ENCODE data around the gene FGF18.

FGF18 gene

DNA sequence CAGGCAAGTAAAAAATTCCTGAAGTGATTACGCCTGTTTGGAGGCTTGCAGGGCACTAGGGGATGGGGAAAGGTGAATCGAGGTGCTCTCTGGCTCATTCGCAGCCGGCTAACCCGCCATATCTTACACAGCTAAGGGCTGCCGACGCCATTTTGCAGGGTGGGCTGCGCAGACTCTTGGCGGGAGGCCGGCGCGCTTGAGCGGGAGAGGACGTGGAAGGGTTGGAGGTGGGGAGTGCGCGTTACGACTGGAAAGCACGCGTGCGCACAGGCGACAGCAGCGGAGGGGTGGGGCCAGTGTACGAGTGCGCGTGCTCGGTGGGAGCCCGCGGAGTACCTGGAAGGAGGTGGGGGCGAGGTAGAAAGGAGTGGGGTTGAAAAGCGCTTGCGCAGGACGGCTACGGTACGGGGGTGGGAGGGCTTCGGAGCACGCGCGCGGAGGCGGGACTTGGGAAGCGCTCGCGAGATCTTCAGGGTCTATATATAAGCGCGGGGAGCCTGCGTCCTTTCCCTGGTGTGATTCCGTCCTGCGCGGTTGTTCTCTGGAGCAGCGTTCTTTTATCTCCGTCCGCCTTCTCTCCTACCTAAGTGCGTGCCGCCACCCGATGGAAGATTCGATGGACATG lies 32.0 kb upstream of the FGF18 start, which contains the start of gene NPM1 (continued):
- TF ChIP-seq ZIC2 (tag by site-specific recombination; IDR thresholded peaks at IDR 0.05) = peak; percentile 61; the same call in 1 of the 2 replicates
- TF ChIP-seq ZNF394 (tag by site-specific recombination; IDR thresholded peaks at IDR 0.05; ENCODE audit: borderline replicate concordance) = peak; percentile 99
- TF ChIP-seq, protein P1, sequence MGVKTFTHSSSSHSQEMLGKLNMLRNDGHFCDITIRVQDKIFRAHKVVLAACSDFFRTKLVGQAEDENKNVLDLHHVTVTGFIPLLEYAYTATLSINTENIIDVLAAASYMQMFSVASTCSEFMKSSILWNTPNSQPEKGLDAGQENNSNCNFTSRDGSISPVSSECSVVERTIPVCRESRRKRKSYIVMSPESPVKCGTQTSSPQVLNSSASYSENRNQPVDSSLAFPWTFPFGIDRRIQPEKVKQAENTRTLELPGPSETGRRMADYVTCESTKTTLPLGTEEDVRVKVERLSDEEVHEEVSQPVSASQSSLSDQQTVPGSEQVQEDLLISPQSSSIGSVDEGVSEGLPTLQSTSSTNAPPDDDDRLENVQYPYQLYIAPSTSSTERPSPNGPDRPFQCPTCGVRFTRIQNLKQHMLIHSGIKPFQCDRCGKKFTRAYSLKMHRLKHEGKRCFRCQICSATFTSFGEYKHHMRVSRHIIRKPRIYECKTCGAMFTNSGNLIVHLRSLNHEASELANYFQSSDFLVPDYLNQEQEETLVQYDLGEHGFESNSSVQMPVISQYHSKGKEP (tag by site-specific recombination; IDR thresholded peaks at IDR 0.05) = no peak
- peak; percentile 94 for TF ChIP-seq ZXDB (tag by site-specific recombination; IDR thresholded peaks at IDR 0.05)
- peak; percentile 33; the same call in 1 of the 2 replicates for TF ChIP-seq ZNF76 (tag by site-specific recombination; IDR thresholded peaks at IDR 0.05; ENCODE audit: borderline replicate concordance, low read depth)
- TF ChIP-seq ZEB2 (tag by site-specific recombination; IDR thresholded peaks at IDR 0.05) = peak; percentile 61; the same call in 1 of the 2 replicates
- TF ChIP-seq ZBTB17 (tag by site-specific recombination; IDR thresholded peaks at IDR 0.05) = peak; percentile 80
- TF ChIP-seq, protein P2, sequence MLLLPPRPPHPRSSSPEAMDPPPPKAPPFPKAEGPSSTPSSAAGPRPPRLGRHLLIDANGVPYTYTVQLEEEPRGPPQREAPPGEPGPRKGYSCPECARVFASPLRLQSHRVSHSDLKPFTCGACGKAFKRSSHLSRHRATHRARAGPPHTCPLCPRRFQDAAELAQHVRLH (tag by site-specific recombination; IDR thresholded peaks at IDR 0.05) = peak; percentile 72; the same call in 1 of the 2 replicates
- TF ChIP-seq IKZF3 (tag by site-specific recombination; IDR thresholded peaks at IDR 0.05) = peak; percentile 1; the same call in 1 of the 2 replicates
- no peak for TF ChIP-seq ZBTB8A (tag by site-specific recombination; IDR thresholded peaks at IDR 0.05)
- TF ChIP-seq, protein P3, sequence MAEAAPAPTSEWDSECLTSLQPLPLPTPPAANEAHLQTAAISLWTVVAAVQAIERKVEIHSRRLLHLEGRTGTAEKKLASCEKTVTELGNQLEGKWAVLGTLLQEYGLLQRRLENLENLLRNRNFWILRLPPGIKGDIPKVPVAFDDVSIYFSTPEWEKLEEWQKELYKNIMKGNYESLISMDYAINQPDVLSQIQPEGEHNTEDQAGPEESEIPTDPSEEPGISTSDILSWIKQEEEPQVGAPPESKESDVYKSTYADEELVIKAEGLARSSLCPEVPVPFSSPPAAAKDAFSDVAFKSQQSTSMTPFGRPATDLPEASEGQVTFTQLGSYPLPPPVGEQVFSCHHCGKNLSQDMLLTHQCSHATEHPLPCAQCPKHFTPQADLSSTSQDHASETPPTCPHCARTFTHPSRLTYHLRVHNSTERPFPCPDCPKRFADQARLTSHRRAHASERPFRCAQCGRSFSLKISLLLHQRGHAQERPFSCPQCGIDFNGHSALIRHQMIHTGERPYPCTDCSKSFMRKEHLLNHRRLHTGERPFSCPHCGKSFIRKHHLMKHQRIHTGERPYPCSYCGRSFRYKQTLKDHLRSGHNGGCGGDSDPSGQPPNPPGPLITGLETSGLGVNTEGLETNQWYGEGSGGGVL (tag by site-specific recombination; IDR thresholded peaks at IDR 0.05) = peak; percentile 93
- no peak; the same call in none of the 2 replicates for TF ChIP-seq ZFP37 (tag by site-specific recombination; IDR thresholded peaks at IDR 0.05)
- TF ChIP-seq, protein P4, sequence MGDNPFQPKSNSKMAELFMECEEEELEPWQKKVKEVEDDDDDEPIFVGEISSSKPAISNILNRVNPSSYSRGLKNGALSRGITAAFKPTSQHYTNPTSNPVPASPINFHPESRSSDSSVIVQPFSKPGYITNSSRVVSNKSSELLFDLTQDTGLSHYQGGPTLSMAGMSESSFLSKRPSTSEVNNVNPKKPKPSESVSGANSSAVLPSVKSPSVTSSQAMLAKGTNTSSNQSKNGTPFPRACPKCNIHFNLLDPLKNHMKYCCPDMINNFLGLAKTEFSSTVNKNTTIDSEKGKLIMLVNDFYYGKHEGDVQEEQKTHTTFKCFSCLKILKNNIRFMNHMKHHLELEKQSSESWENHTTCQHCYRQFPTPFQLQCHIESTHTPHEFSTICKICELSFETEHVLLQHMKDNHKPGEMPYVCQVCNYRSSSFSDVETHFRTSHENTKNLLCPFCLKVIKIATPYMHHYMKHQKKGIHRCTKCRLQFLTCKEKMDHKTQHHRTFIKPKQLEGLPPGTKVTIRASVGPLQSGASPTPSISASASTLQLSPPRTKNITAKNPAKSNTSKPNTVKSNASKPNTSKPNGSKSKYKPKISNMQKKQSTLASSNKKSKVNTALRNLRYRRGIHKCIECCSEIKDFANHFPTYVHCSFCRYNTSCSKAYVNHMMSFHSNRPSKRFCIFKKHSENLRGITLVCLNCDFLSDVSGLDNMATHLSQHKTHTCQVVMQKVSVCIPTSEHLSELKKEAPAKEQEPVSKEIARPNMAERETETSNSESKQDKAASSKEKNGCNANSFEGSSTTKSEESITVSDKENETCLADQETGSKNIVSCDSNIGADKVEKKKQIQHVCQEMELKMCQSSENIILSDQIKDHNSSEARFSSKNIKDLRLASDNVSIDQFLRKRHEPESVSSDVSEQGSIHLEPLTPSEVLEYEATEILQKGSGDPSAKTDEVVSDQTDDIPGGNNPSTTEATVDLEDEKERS (tag by site-specific recombination; IDR thresholded peaks at IDR 0.05) = no peak
- peak; percentile 57; the same call in 1 of the 2 replicates for TF ChIP-seq ZNF843 (tag by site-specific recombination; IDR thresholded peaks at IDR 0.05)
- no peak for TF ChIP-seq ZNF146 (tag by site-specific recombination; IDR thresholded peaks at IDR 0.05)
- no peak for TF ChIP-seq ZNF521 (tag by site-specific recombination; IDR thresholded peaks at IDR 0.05)
- TF ChIP-seq, protein P5, sequence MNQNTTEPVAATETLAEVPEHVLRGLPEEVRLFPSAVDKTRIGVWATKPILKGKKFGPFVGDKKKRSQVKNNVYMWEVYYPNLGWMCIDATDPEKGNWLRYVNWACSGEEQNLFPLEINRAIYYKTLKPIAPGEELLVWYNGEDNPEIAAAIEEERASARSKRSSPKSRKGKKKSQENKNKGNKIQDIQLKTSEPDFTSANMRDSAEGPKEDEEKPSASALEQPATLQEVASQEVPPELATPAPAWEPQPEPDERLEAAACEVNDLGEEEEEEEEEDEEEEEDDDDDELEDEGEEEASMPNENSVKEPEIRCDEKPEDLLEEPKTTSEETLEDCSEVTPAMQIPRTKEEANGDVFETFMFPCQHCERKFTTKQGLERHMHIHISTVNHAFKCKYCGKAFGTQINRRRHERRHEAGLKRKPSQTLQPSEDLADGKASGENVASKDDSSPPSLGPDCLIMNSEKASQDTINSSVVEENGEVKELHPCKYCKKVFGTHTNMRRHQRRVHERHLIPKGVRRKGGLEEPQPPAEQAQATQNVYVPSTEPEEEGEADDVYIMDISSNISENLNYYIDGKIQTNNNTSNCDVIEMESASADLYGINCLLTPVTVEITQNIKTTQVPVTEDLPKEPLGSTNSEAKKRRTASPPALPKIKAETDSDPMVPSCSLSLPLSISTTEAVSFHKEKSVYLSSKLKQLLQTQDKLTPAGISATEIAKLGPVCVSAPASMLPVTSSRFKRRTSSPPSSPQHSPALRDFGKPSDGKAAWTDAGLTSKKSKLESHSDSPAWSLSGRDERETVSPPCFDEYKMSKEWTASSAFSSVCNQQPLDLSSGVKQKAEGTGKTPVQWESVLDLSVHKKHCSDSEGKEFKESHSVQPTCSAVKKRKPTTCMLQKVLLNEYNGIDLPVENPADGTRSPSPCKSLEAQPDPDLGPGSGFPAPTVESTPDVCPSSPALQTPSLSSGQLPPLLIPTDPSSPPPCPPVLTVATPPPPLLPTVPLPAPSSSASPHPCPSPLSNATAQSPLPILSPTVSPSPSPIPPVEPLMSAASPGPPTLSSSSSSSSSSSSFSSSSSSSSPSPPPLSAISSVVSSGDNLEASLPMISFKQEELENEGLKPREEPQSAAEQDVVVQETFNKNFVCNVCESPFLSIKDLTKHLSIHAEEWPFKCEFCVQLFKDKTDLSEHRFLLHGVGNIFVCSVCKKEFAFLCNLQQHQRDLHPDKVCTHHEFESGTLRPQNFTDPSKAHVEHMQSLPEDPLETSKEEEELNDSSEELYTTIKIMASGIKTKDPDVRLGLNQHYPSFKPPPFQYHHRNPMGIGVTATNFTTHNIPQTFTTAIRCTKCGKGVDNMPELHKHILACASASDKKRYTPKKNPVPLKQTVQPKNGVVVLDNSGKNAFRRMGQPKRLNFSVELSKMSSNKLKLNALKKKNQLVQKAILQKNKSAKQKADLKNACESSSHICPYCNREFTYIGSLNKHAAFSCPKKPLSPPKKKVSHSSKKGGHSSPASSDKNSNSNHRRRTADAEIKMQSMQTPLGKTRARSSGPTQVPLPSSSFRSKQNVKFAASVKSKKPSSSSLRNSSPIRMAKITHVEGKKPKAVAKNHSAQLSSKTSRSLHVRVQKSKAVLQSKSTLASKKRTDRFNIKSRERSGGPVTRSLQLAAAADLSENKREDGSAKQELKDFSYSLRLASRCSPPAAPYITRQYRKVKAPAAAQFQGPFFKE (tag by site-specific recombination; IDR thresholded peaks at IDR 0.05; ENCODE audit: borderline replicate concordance) = no peak
- TF ChIP-seq, protein P6, sequence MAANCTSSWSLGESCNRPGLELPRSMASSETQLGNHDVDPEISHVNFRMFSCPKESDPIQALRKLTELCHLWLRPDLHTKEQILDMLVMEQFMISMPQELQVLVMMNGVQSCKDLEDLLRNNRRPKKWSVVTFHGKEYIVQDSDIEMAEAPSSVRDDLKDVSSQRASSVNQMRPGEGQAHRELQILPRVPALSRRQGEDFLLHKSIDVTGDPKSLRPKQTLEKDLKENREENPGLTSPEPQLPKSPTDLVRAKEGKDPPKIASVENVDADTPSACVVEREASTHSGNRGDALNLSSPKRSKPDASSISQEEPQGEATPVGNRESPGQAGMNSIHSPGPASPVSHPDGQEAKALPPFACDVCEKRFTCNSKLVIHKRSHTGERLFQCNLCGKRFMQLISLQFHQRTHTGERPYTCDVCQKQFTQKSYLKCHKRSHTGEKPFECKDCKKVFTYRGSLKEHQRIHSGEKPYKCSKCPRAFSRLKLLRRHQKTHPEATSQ (tag by site-specific recombination; IDR thresholded peaks at IDR 0.05) = no peak
- TF ChIP-seq ZNF223 (tag by site-specific recombination; IDR thresholded peaks at IDR 0.05) = no peak
- TF ChIP-seq, protein P7, sequence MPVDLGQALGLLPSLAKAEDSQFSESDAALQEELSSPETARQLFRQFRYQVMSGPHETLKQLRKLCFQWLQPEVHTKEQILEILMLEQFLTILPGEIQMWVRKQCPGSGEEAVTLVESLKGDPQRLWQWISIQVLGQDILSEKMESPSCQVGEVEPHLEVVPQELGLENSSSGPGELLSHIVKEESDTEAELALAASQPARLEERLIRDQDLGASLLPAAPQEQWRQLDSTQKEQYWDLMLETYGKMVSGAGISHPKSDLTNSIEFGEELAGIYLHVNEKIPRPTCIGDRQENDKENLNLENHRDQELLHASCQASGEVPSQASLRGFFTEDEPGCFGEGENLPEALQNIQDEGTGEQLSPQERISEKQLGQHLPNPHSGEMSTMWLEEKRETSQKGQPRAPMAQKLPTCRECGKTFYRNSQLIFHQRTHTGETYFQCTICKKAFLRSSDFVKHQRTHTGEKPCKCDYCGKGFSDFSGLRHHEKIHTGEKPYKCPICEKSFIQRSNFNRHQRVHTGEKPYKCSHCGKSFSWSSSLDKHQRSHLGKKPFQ (tag by site-specific recombination; IDR thresholded peaks at IDR 0.05) = peak; percentile 56; the same call in 1 of the 2 replicates
- TF ChIP-seq ZNF670 (tag by site-specific recombination; IDR thresholded peaks at IDR 0.05; ENCODE audit: low read depth) = no peak
- TF ChIP-seq ZBTB7A (tag by site-specific recombination; IDR thresholded peaks at IDR 0.05; ENCODE audit: low read depth) = peak; percentile 96
- no peak for TF ChIP-seq ZNF10 (tag by site-specific recombination; IDR thresholded peaks at IDR 0.05)
